Transverse colon (tissue), 4 donors: ENCODE measurements around the gene GNAI3. TPM values are rescaled to one million over a fixed set of nuclear protein-coding genes. Genes with fewer than 3 reads are reported as not detected.

ENCODE experiments used
- DNase-seq: peaks from one replicate; pipeline ENCODE4 v3.0.0-alpha.2; 2019
- H3K27ac ChIP-seq, 4 donors: fragments of 200-600 bp; sonication (generic); 2 replicates each; pipeline ENCODE4 v1.5.1; 2016 to 2018; ENCODE audit warnings: inconsistent platforms in 4 of 4
- H3K27me3 ChIP-seq: fragments of 200-600 bp; sonication (generic); 2 replicates; pipeline ENCODE4 v1.5.1; 2017; ENCODE audit warnings: inconsistent platforms
- H3K36me3 ChIP-seq, 4 donors: fragments of 200-600 bp; sonication (generic); 2 replicates each; pipeline ENCODE4 v1.5.1; 2017 to 2019; ENCODE audit warnings: inconsistent platforms in 4 of 4
- H3K4me1 ChIP-seq, 4 donors: fragments of 200-600 bp; sonication (generic); 2 replicates each; pipeline ENCODE4 v1.5.1; 2017 to 2020; ENCODE audit warnings: inconsistent platforms in 4 of 4
- H3K4me3 ChIP-seq, 4 donors: fragments of 200-600 bp; sonication (generic); 1 replicate in 1 of 4; 2 replicates in 3 of 4; pipeline versions ENCODE4 v1.5.1 to v1.6.1; 2017 to 2019; ENCODE audit warnings: inconsistent platforms in 4 of 4
- H3K9me3 ChIP-seq, 2 donors: fragments of 200-600 bp; sonication (generic); 2 replicates each; pipeline ENCODE4 v1.5.1; 2017 to 2019; ENCODE audit warnings: inconsistent platforms in 2 of 2
- EP300 ChIP-seq: sonication (generic); formaldehyde crosslinking; IDR thresholded peaks from one replicate; pipeline ENCODE4 v1.6.1; 2017; ENCODE audit warnings: antibody characterized with exemption, low read depth
- POLR2A ChIP-seq: fragments of 450-650 bp; IDR thresholded peaks from one replicate; pipeline ENCODE4 v1.6.1; 2016; ENCODE audit warnings: antibody characterized with exemption, mild to moderate bottlenecking, moderate library complexity
- POLR2AphosphoS5 ChIP-seq, 3 donors: sonication (generic); formaldehyde crosslinking; IDR thresholded peaks; one replicate each; pipeline ENCODE4 v1.6.1; 2016; ENCODE audit warnings: antibody characterized with exemption in 3 of 3
- WGBS, 2 donors: methylation state at CpG; one replicate each; pipeline ENCODE4 v1.1.5; 2018; ENCODE audit warnings: low coverage in 1 of 2; 5-methylcytosine and 5-hydroxymethylcytosine counted together
- in situ Hi-C, 4 donors: fragments of 200-750 bp; cut with MboI; loops; one replicate each; pipeline versions ENCODE4 v1.15.0 to v1.15.1; 2017; ENCODE audit warnings: low sequenced_read_pairs in 3 of 4, low pct_ligation_motif_present in 1 of 4, low pct_unique_long_range_greater_than_20kb in 1 of 4
- intact Hi-C: fragments of 100-400 bp; cut with DNase I; formaldehyde crosslinking; loops from one replicate; pipeline ENCODE4 v1.15.1; 2023; ENCODE audit warnings: low total_unique reads
- total RNA-seq, 4 donors: library from RNA; depleted of rRNA; stranded (reverse); fragments of >200 nt; gene quantifications; one replicate each; pipeline ENCODE4 v1.1.0, GENCODE V29; 2016
- TF ChIP-seq, protein P1 (sequence below), 5 experiments: fragments of 200-600 bp in 3 of 5; fragments of 450-650 bp in 2 of 5; sonication (generic) in 3 of 5; IDR thresholded peaks; 1 replicate in 2 of 5; 2 replicates in 3 of 5; pipeline ENCODE4 v1.5.1; 2016 to 2017; ENCODE audit warnings: antibody characterized with exemption in 5 of 5, inconsistent platforms in 3 of 5, mild to moderate bottlenecking in 2 of 5, moderate library complexity in 1 of 5

GNAI3 gene
- total RNA-seq, 4 donors from 2014 or later: 2.2 to 7.5 (median 5.1) TPM

DNA sequence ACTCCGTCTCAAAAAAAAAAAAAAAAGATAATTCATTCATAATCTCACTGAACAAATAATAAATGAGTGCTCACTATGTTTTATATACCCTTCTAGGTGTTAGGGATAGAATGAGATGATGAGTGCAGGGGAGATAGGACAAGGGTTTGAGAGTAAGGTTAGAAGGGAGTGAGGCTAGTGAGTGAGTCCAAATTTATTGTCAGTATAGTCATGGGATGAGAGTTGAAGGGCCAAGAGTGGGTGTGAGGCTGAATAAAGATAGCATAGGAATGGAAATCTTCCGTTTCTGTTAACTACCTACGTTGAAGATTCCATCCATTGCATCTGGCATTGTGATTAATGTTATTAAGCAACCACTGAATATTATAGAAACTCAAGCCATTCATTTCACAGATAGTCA lies 16.8 kb downstream of the GNAI3 start:
- Histone ChIP-seq H3K27ac (no peak overlapping the region), H3K9me3 (no peaks in the 10 kb centered on the region), H3K36me3 (no peaks in the 10 kb centered on the region), H3K27me3 (no peaks in the 10 kb centered on the region), H3K4me3 (no peak overlapping the region), H3K4me1 (peaks cover 35 to 98% (median 65%) of the 10 kb centered on the region in 4 donors)
- intact Hi-C loops: no loop called here
- 92 to 100% methylated on average over 3 of the region's 3 CpGs for WGBS, 2 donors
- in situ Hi-C loops: no loop called here
- DNase-seq: no peak
- TF ChIP-seq, protein P1, sequence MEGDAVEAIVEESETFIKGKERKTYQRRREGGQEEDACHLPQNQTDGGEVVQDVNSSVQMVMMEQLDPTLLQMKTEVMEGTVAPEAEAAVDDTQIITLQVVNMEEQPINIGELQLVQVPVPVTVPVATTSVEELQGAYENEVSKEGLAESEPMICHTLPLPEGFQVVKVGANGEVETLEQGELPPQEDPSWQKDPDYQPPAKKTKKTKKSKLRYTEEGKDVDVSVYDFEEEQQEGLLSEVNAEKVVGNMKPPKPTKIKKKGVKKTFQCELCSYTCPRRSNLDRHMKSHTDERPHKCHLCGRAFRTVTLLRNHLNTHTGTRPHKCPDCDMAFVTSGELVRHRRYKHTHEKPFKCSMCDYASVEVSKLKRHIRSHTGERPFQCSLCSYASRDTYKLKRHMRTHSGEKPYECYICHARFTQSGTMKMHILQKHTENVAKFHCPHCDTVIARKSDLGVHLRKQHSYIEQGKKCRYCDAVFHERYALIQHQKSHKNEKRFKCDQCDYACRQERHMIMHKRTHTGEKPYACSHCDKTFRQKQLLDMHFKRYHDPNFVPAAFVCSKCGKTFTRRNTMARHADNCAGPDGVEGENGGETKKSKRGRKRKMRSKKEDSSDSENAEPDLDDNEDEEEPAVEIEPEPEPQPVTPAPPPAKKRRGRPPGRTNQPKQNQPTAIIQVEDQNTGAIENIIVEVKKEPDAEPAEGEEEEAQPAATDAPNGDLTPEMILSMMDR (IDR thresholded peaks at IDR 0.05): no peak
- no peak for TF ChIP-seq EP300
- no peak for TF ChIP-seq POLR2A
- no peak for TF ChIP-seq POLR2AphosphoS5 (IDR thresholded peaks at IDR 0.05)

- Histone ChIP-seq H3K9me3 (no peaks in the 10 kb centered on the region), H3K4me3 (no peak overlapping the region), H3K27me3 (no peaks in the 10 kb centered on the region), H3K36me3 (no peaks in the 10 kb centered on the region), H3K27ac (peak overlapping the region in 1 of 4 donors; percentile 53), H3K4me1 (peaks cover 27 to 89% (median 52%) of the 10 kb centered on the region in 4 donors)
- intact Hi-C loops (no loop called here), in situ Hi-C loops (no loop called here)
- 90% methylated on average over 1 of the region's 1 CpG; no CpG with 5 or more reads in 1 of the 2 donors for WGBS, 2 donors
- no peak for DNase-seq
- TF ChIP-seq EP300 (no peak), POLR2AphosphoS5 (IDR thresholded peaks at IDR 0.05) (no peak), POLR2A (no peak)
- TF ChIP-seq, protein P1 (IDR thresholded peaks at IDR 0.05): no peak
Observed at GRCh38 chr1:109566982-109567381, 18.6 kb downstream of the GNAI3 start.

DNA sequence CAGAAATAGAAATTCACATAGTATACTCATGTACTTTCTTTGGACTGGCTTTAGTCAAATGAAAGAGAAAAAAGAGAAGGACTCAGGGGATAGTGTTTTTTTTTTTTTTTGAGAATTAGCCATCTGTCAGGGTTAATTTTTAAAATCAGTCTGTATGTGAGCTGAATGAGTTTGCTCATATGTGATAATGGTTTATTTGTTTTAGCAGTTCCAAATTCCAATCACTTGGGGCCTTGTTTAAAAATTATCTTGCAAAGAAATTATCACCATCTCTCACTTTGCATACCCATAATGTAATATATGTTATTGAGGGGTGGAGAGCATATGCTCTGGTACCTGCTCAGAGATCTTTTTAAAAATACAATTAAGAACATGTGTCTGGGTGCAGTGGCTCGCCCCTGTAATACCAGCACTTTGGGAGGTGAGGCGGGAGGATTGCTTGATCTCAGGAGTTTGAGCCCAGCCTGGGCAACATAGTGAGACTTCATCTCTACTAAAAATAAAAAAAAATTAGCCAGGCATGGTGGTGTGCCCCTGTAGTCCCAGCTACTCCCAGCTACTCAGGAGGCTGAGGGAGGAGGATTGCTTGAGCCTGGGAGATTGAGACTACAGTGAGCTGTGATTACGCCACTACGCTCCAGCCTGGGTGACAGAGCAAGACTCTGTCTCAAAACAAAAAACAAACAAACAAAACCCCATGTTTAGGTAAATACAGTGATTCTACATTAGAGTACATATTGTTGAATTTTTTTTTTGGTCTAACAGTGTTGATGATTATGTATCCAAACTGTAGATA lies 19.7 kb downstream of the GNAI3 start:
- TF ChIP-seq, protein P1 (IDR thresholded peaks at IDR 0.05): peak in 1 of 5 experiments; percentile 14
- TF ChIP-seq EP300: no peak
- Histone ChIP-seq H3K27ac (peak overlapping the region in 1 of 4 donors; percentile 53), H3K27me3 (no peaks in the 10 kb centered on the region), H3K36me3 (no peaks in the 10 kb centered on the region), H3K4me3 (no peak overlapping the region), H3K4me1 (peaks cover 21 to 83% (median 42%) of the 10 kb centered on the region in 4 donors), H3K9me3 (no peaks in the 10 kb centered on the region)
- in situ Hi-C loops: no loop called here
- DNase-seq: no peak
- WGBS, 2 donors: 84 to 89% methylated on average over 4 of the region's 4 CpGs
- intact Hi-C loops: no loop called here

DNA sequence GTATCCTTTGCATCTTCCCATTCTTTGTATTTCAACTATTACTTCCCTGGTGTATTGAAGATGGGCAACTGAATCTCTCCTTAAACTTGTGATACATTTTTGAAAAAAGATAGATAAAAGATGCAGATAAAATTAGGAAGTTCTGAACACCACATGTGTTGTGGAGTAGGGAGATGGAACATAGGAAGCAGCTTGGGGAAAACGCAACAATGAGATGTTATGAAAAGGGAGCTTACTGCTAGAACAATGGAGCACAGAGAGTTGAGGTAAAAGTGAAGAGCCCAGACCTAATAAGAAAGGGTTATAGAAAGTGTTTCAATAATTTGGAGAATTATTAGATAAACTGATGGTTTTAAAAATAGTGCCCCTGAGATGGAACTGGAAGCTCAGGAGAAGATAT lies 20.9 kb downstream of the GNAI3 start:
- no peak for TF ChIP-seq POLR2AphosphoS5 (IDR thresholded peaks at IDR 0.05)
- TF ChIP-seq, protein P1 (IDR thresholded peaks at IDR 0.05): no peak
- no peak for TF ChIP-seq EP300
- no peak for TF ChIP-seq POLR2A
- DNase-seq: no peak
- intact Hi-C loops: no loop called here
- H3K27me3 ChIP-seq: no peaks in the 10 kb centered on the region
- no peak overlapping the region for H3K4me3 ChIP-seq
- no peak overlapping the region for H3K27ac ChIP-seq
- in situ Hi-C loops: no loop called here
- peaks cover 18 to 80% (median 36%) of the 10 kb centered on the region in 4 donors for H3K4me1 ChIP-seq
- H3K36me3 ChIP-seq: no peaks in the 10 kb centered on the region
- H3K9me3 ChIP-seq: no peaks in the 10 kb centered on the region
- WGBS, 2 donors: 83% methylated on average over 1 of the region's 1 CpG
